ENCODE results near the gene ZNF646.

Gene ZNF646

GRCh38 chr16:31109622-31110021, 35.4 kb downstream of the ZNF646 start:
- H3K4me3 ChIP-seq (ENCODE audit: low read depth, low read length), result peak overlapping the region; percentile 77
- no peak for DNase-seq (ENCODE audit: low read depth, low spot score)
- CTCF ChIA-PET, result interaction anchor here (1.0 to 1.1 kb wide), 2 partner anchors 11 to 114 kb away, joined by 3 read pairs; no protein-coding TSS in a partner anchor
- no peak for TF ChIP-seq CTCF (IDR thresholded peaks at IDR 0.05; ENCODE audit: insufficient read depth, low read length, missing control alignments)
- POLR2A ChIA-PET, result interaction anchor here (2.3 kb wide), 1 partner anchor 8 kb away, joined by 9 read pairs; the partner anchor contains the start of gene KAT8

DNA sequence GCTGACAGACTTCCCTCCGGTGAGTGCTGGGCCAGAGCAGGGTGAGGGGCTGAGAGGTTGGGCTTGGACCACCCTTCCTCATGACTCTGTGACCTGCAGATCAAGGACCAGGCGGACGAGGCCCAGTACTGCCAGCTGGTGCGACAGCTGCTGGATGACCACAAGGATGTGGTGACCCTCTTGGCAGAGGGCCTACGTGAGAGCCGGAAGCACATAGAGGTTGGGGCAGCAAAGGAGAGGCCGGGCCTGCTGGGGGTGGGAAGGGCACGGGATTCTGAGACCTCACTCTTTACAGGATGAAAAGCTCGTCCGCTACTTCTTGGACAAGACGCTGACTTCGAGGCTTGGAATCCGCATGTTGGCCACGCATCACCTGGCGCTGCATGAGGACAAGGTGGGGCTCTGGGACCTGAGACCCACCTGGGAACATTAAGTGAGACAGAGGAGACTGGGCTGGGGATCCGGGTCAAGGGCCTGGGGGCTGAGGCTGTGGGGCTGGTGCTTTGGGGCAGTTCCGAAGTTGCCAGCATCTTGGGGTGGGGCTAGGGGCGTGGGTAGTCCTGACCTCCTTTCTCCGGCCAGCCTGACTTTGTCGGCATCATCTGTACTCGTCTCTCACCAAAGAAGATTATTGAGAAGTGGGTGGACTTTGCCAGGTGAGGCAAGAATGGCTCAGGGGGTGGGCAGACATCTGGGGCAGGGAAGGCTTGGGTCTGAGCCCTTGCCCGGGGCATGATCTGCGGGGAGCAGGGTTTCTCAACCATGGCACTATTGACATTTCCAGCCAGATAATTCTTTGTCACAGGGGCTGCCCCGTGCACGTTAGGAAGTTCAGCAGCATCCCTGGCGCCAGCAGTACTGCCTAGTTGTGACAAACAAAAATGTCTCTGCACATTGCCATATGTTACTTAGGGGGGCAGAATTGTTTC, 36.1 kb downstream of the ZNF646 start:
- POLR2A ChIA-PET, result interaction anchor here (2.3 kb wide), 1 partner anchor 7 kb away, joined by 9 read pairs; the partner anchor contains the start of gene KAT8
- no peak for TF ChIP-seq CTCF (IDR thresholded peaks at IDR 0.05; ENCODE audit: insufficient read depth, low read length, missing control alignments)

DNA sequence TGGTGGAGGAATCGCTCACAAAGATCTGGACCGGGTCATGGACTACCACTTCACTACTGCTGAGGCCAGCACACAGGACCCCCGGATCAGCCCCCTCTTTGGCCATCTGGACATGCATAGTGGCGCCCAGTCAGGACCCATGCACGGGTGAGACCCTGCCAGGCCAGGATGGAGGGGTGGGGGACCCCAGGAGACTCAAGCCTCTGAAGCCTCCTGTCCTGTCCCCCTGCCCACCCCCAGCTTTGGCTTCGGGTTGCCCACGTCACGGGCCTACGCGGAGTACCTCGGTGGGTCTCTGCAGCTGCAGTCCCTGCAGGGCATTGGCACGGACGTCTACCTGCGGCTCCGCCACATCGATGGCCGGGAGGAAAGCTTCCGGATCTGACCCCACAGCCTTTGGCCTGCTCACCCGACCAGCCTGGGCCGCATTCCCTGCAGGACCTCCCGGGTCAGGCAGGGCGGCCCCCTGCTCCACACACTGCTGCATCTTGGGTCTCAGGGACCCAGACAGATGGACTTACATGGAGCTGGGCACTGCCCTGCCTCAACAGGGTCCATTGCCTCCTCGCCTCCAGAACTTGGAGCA, 37.8 kb downstream of the ZNF646 start:
- no peak for TF ChIP-seq CTCF (IDR thresholded peaks at IDR 0.05; ENCODE audit: insufficient read depth, low read length, missing control alignments)
- CTCF ChIA-PET, result interaction anchor here (1.0 to 1.3 kb wide), 3 partner anchors 9 to 158 kb away, joined by 4 read pairs; no protein-coding TSS in a partner anchor
- POLR2A ChIA-PET, result no interaction called here
- no peak overlapping the region for H3K4me3 ChIP-seq (ENCODE audit: low read depth, low read length)
- DNase-seq (ENCODE audit: low read depth, low spot score), result no peak

More for the DNA sequence above, 36.1 kb downstream of the ZNF646 start:
- no peak for DNase-seq (ENCODE audit: low read depth, low spot score)
- CTCF ChIA-PET, result interaction anchor here (1.0 to 1.3 kb wide), 3 partner anchors 10 to 156 kb away, joined by 3 to 4 read pairs (median 4); no protein-coding TSS in a partner anchor
- H3K4me3 ChIP-seq (ENCODE audit: low read depth, low read length), result no peak overlapping the region; the same call in 1 of the 2 replicates

- DNase-seq (ENCODE audit: low read depth, low spot score), result no peak
- no peak for TF ChIP-seq CTCF (IDR thresholded peaks at IDR 0.05; ENCODE audit: insufficient read depth, low read length, missing control alignments)
- ChIA-PET POLR2A (no interaction called here), CTCF (interaction anchor here (1.8 kb wide), 1 partner anchor 30 kb away, joined by 5 read pairs; no protein-coding TSS in a partner anchor)
- H3K4me3 ChIP-seq (ENCODE audit: low read depth, low read length), result no peak overlapping the region
These were observed 38.5 kb downstream of the ZNF646 start for GRCh38 chr16:31112711-31113110.

DNA sequence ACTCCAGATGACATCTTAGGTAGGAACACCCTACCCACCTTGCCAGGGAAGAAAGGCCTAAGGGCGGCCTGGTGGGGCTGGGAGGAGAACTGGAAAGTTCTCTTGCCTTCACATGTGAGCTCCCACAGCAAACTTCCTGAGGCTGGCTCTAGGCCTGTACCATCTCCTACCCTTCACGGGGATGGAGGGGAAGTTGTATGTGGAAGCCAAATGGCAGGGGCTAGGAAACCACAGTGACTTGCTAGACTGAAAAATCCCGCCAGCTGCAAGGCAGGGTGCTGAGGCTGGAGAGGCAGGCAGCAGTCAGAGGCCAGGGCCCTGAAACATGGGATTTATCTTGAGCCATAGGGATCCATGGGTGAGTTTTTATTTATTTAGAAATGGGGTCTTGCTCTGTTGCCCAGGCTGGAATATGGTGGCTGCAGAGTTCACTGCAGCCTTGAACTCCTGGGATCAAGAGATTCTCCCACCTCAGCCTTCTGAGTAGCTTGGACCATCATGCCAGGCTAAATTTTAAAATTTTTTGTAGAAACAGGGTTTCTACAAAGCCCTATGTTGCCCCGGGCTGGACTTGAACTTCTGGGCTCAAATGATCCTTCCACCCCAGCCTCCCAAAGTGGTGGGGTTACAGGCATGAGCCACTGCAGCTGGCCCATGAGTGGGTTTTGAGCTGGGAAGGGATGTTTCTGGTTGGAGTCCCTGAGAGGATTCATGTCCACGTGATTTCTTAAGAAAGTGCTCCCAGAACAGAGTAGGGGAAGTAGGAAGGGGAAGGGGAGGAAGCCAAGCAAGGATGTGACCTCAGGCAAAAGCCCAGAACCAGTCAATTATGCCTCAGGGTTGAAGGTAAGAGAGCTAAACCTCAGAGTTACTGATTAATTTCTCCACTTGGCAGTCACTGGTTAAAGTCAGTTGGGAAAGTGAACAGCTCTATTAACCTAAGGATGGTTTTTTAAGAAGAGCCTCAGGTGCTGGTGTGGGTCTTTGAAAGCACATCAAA, 39.2 kb downstream of the ZNF646 start:
- TF ChIP-seq CTCF (IDR thresholded peaks at IDR 0.05; ENCODE audit: insufficient read depth, low read length, missing control alignments), result no peak
- H3K4me3 ChIP-seq (ENCODE audit: low read depth, low read length), result no peak overlapping the region
- ChIA-PET CTCF (interaction anchor here (0.6 to 1.8 kb wide), 4 partner anchors 29 to 338 kb away, joined by 3 to 5 read pairs (median 4); no protein-coding TSS in a partner anchor), POLR2A (no interaction called here)
- no peak for DNase-seq (ENCODE audit: low read depth, low spot score)

Measured in AG04449 (cell line).